Sigmoid colon (tissue), 7 donors: ENCODE measurements around the gene SMIM38. TPM values are rescaled to one million over a fixed set of nuclear protein-coding genes. Genes with fewer than 3 reads are reported as not detected.
"Not testable (repeated sequence)": the region's sequence is repeated elsewhere in the genome, so short reads cannot be mapped to it uniquely, and the experiment has no call there.

Experiments
- DNase-seq: peaks from one replicate; pipeline ENCODE4 v3.0.0-alpha.2; 2019
- H3K27ac ChIP-seq, 4 donors: fragments of 200-600 bp; sonication (generic); one replicate each; pipeline ENCODE4 v1.5.1; 2016 to 2019; ENCODE audit warnings: mild to moderate bottlenecking in 1 of 4
- H3K27me3 ChIP-seq, 3 donors: fragments of 200-600 bp; sonication (generic); one replicate each; pipeline ENCODE4 v1.5.1; 2019; ENCODE audit warnings: mild to moderate bottlenecking in 1 of 3
- H3K36me3 ChIP-seq, 4 donors: fragments of 200-600 bp; sonication (generic); one replicate each; pipeline ENCODE4 v1.5.1; 2016 to 2019
- H3K4me1 ChIP-seq, 4 donors: fragments of 200-600 bp; sonication (generic); one replicate each; pipeline ENCODE4 v1.5.1; 2017 to 2019
- H3K4me3 ChIP-seq, 4 donors: fragments of 200-600 bp; sonication (generic); one replicate each; pipeline ENCODE4 v1.5.1; 2017 to 2019; ENCODE audit warnings: mild to moderate bottlenecking in 2 of 4, moderate library complexity in 1 of 4
- H3K9me3 ChIP-seq, 4 donors: fragments of 200-600 bp in 3 of 4; sonication (generic) in 3 of 4; one replicate each; pipeline versions ENCODE4 v1.5.1 to v1.6.1; 2013 to 2019
- EP300 ChIP-seq, 4 donors: sonication (generic); formaldehyde crosslinking; IDR thresholded peaks; one replicate each; pipeline ENCODE4 v1.6.1; 2017; ENCODE audit warnings: antibody characterized with exemption in 4 of 4
- POLR2A ChIP-seq, 2 donors: fragments of 450-650 bp; IDR thresholded peaks; one replicate each; pipeline ENCODE4 v1.6.1; 2016; ENCODE audit warnings: antibody characterized with exemption in 2 of 2, mild to moderate bottlenecking in 2 of 2, moderate library complexity in 2 of 2
- POLR2AphosphoS5 ChIP-seq, 4 donors: sonication (generic); formaldehyde crosslinking; IDR thresholded peaks; one replicate each; pipeline ENCODE4 v1.6.1; 2017; ENCODE audit warnings: antibody characterized with exemption in 4 of 4
- WGBS, 2 donors: extraction: QIAGEN DNeasy Blood & Tissue Kit; methylation state at CpG; one replicate each; pipeline ENCODE4 v1.1.7; 2013; 5-methylcytosine and 5-hydroxymethylcytosine counted together
- intact Hi-C: fragments of 100-400 bp; cut with DNase I; formaldehyde crosslinking; loops from one replicate; pipeline ENCODE4 v1.15.1; 2023
- polyA plus RNA-seq, 3 donors: library from polyadenylated mRNA; stranded (reverse); fragments of 200-250 nt; gene quantifications; one replicate each; pipeline ENCODE4 v1.2.3, GENCODE V29; 2013
- total RNA-seq, 4 donors: library from RNA; depleted of rRNA; stranded (reverse); fragments of >200 nt; gene quantifications; one replicate each; pipeline ENCODE4 v1.1.0, GENCODE V29; 2016
- TF ChIP-seq, protein P1 (sequence below), 4 experiments: fragments of 450-650 bp in 3 of 4; fragments of 200-600 bp in 1 of 4; IDR thresholded peaks; one replicate each; pipeline ENCODE4 v1.5.1; 2016 to 2019; ENCODE audit warnings: antibody characterized with exemption in 4 of 4, mild to moderate bottlenecking in 3 of 4, moderate library complexity in 2 of 4
- donor health status: healthy with polysubstance abuse.
- donor health status: Bipolar disorder and iron deficiency.
- donor health status: healthy.

SMIM38 gene
- total and polyA plus RNA-seq, 7 donors: 0.19 to 5.4 (median 1.8) TPM; not detected in 2

DNA sequence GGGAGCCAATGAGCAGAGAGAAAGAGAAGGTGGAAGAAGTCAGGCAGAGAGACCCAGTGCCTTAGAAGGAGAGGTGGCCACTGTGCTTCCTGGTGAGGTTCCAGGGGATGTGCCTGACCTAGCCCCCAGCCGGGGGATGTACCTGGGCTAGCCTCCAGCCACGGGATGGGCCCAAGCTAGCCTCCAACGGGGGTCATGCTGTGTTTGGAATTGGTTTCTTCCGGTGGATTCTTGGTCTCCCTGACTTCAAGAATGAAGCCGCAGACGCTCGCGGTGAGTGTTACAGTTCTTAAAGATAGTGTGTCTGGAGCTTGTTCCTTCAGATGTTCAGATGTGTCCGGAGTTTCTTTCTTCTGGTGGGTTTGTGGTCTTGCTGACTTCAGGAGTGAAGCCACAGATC, 6.9 kb upstream of the SMIM38 start:
- no peak for DNase-seq
- Histone ChIP-seq H3K4me1 (no peaks in the 10 kb centered on the region), H3K27me3 (no peaks in the 10 kb centered on the region), H3K9me3 (peaks cover 0 to 12% (median 2%) of the 10 kb centered on the region in 4 donors), H3K4me3 (no peak overlapping the region), H3K27ac (no peak overlapping the region), H3K36me3 (peaks cover 0 to 12% (median 4%) of the 10 kb centered on the region in 4 donors)
- intact Hi-C loops: no loop called here
- 89 to 91% methylated on average over 9 of the region's 9 CpGs for WGBS, 2 donors
- TF ChIP-seq, protein P1, sequence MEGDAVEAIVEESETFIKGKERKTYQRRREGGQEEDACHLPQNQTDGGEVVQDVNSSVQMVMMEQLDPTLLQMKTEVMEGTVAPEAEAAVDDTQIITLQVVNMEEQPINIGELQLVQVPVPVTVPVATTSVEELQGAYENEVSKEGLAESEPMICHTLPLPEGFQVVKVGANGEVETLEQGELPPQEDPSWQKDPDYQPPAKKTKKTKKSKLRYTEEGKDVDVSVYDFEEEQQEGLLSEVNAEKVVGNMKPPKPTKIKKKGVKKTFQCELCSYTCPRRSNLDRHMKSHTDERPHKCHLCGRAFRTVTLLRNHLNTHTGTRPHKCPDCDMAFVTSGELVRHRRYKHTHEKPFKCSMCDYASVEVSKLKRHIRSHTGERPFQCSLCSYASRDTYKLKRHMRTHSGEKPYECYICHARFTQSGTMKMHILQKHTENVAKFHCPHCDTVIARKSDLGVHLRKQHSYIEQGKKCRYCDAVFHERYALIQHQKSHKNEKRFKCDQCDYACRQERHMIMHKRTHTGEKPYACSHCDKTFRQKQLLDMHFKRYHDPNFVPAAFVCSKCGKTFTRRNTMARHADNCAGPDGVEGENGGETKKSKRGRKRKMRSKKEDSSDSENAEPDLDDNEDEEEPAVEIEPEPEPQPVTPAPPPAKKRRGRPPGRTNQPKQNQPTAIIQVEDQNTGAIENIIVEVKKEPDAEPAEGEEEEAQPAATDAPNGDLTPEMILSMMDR (IDR thresholded peaks at IDR 0.05): no peak
- no peak for TF ChIP-seq POLR2A (IDR thresholded peaks at IDR 0.05)
- no peak for TF ChIP-seq EP300 (IDR thresholded peaks at IDR 0.05)
- no peak for TF ChIP-seq POLR2AphosphoS5 (IDR thresholded peaks at IDR 0.05)

DNA sequence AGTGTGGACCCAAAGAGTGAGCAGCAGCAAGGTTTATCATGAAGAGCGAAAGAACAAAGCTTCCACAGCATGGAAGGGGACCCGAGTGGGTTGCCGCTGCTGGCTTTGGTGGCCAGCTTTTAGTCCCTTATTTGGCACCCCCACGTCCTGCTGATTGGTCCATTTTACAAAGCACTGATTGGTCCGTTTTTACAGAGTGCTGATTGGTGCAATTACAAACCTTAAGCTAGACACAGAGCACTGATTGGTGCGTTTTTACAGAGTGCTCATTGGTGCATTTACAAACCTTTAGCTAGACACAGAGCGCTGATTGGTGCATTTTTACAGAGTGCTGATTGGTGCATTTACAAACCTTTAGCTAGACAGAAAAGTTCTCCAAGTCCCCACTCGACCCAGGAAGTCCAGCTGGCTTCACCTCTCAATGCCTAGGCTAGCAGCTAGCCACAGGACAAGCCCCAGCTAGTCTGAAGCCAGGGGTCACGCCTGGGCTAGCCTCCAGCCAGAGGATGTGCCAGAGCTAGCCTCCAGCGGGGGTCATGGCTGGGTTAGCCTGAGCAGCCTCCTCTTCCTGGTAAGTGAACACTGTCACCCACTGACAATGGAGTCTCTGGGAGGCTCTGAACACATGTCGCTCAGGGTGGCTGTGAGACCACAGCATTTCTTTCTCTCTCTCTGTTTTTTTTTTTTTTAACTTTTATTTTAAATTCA, 6.2 kb upstream of the SMIM38 start:
- H3K27ac ChIP-seq, intact Hi-C loops, H3K27me3 ChIP-seq, H3K4me1 ChIP-seq, H3K4me3 ChIP-seq: not testable (repeated sequence)
- H3K36me3 ChIP-seq: peaks cover 0 to 12% (median 4%) of the 10 kb centered on the region in 4 donors
- H3K9me3 ChIP-seq: peaks cover 0 to 12% (median 2%) of the 10 kb centered on the region in 4 donors
- DNase-seq: peak; percentile 32
- 92% methylated on average over 11 of the region's 11 CpGs for WGBS, 2 donors

DNA sequence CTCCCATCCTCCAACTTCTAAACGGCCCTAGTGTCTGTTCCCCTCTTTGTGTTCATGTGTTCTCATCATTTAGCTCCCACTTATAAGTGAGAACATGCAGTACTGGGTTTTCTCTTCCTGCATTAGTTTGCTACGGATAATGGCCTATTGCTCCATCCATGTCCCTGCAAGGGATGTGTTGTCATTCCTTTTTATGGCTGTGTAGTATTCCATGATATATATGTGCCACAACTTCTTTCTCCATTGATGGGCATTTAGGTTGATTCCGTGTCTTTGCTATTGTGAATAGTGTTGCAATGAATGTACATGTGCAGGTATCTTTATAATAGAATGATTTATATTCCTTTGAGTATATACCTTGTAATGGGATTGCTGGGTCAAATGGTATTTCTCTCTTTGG, 5.6 kb upstream of the SMIM38 start:
- peaks cover 0 to 10% (median 4%) of the 10 kb centered on the region in 4 donors for H3K36me3 ChIP-seq
- DNase-seq: no peak
- intact Hi-C loops: no loop called here
- no peak for TF ChIP-seq POLR2AphosphoS5 (IDR thresholded peaks at IDR 0.05)
- TF ChIP-seq, protein P1 (IDR thresholded peaks at IDR 0.05): no peak
- no peak for TF ChIP-seq EP300 (IDR thresholded peaks at IDR 0.05)
- TF ChIP-seq POLR2A (IDR thresholded peaks at IDR 0.05): no peak
- H3K27ac ChIP-seq: no peak overlapping the region
- H3K27me3 ChIP-seq: no peaks in the 10 kb centered on the region
- H3K9me3 ChIP-seq: peaks cover 0 to 10% (median 2%) of the 10 kb centered on the region in 4 donors
- 86 to 88% methylated on average over 3 of the region's 3 CpGs for WGBS, 2 donors
- H3K4me1 ChIP-seq: no peaks in the 10 kb centered on the region
- no peak overlapping the region for H3K4me3 ChIP-seq

DNA sequence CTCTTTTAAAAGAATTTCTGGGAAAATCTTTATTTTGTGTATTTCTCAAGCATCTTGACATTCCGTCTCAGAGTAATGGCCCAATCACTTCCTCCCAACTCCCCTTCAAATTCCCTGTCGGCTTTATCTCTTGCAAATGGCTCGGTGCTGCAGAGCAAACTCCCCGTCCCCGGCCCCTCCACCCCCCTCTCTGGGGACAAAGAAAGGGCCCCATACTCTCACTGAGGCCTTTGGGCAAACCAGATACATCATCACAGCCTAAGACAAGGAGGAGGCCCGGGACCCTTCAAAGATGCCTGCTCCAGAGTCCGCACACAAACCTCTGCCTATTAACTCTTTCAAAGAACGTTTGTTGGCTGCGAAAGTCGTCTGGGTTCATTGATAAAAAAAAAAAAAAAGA, 3.9 kb upstream of the SMIM38 start:
- 83 to 87% methylated on average over 10 of the region's 10 CpGs for WGBS, 2 donors
- Histone ChIP-seq H3K27ac (no peak overlapping the region), H3K4me3 (no peak overlapping the region)

DNA sequence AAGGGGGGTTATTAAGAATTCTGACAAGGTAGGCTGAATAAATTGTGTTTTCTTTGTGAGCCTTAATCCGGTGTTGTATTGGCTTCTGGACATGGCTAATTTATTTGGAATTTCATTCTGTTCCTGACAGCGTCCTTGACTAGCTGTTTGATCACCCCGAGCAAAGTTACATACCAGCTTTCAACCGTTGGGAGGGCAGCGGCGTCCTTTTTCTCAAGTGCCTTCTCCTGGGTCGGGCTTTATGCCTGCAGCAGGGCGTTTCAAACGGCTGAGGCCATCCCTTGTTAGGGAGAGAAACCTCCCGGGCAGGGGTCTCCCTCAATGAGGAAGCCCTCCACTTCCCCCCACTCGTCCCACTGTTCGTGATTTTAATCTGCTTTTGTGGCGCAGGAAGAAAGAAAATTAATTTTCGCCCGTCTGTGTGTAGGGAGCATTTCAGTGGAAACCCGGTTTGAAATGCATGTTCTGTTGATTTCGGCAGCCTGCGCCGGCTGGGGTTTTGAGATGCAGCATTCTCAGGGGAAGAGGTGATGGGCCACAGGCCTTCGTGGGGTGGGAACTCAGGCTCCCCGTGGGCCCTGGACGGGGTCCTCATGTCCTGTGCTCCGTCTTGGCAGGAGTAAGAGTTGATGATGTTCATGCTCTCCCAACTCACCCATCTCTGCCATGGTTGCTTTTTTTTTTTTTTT, 2.9 kb upstream of the SMIM38 start:
- H3K27ac ChIP-seq: no peak overlapping the region
- intact Hi-C loops: no loop called here
- WGBS, 2 donors: 83 to 89% methylated on average over 23 of the region's 23 CpGs

More for the DNA sequence above, 3.9 kb upstream of the SMIM38 start:
- intact Hi-C loops: no loop called here
- H3K4me1 ChIP-seq: peaks cover 0 to 11% (median 5%) of the 10 kb centered on the region in 4 donors
- H3K9me3 ChIP-seq: peaks cover 0 to 2% (median under 1%) of the 10 kb centered on the region in 4 donors
- no peak for DNase-seq
- TF ChIP-seq, protein P1 (IDR thresholded peaks at IDR 0.05): no peak
- TF ChIP-seq POLR2AphosphoS5 (IDR thresholded peaks at IDR 0.05) (no peak), POLR2A (IDR thresholded peaks at IDR 0.05) (no peak), EP300 (IDR thresholded peaks at IDR 0.05) (no peak)
- H3K36me3 ChIP-seq: no peaks in the 10 kb centered on the region
- no peaks in the 10 kb centered on the region for H3K27me3 ChIP-seq

More for the DNA sequence above, 2.9 kb upstream of the SMIM38 start:
- H3K9me3 ChIP-seq: no peaks in the 10 kb centered on the region
- H3K36me3 ChIP-seq: no peaks in the 10 kb centered on the region
- H3K27me3 ChIP-seq: no peaks in the 10 kb centered on the region
- H3K4me3 ChIP-seq: no peak overlapping the region
- no peak for TF ChIP-seq POLR2AphosphoS5 (IDR thresholded peaks at IDR 0.05)
- H3K4me1 ChIP-seq: peaks cover 0 to 19% (median 15%) of the 10 kb centered on the region in 4 donors
- DNase-seq: no peak
